ENCODE data around the gene MAP4K5.

Gene MAP4K5

GRCh38 chr14:50475460-50475859 lies 56.9 kb downstream of the MAP4K5 start:
- no peak for DNase-seq (ENCODE audit: low spot score)
- TF ChIP-seq CTCF (IDR thresholded peaks at IDR 0.05; ENCODE audit: extremely low read depth, missing control alignments), result no peak

GRCh38 chr14:50471838-50472465 lies 60.4 kb downstream of the MAP4K5 start:
- no peak for TF ChIP-seq CTCF (IDR thresholded peaks at IDR 0.05; ENCODE audit: extremely low read depth, missing control alignments)
- no peak for DNase-seq (ENCODE audit: low spot score)

- TF ChIP-seq CTCF (IDR thresholded peaks at IDR 0.05; ENCODE audit: extremely low read depth, missing control alignments), result no peak
- DNase-seq (ENCODE audit: low spot score), result no peak
Measured at GRCh38 chr14:50469982-50470381, 62.4 kb downstream of the MAP4K5 start.

GRCh38 chr14:50462111-50462510 lies 70.3 kb downstream of the MAP4K5 start:
- TF ChIP-seq CTCF (IDR thresholded peaks at IDR 0.05; ENCODE audit: extremely low read depth, missing control alignments), result no peak
- no peak for DNase-seq (ENCODE audit: low spot score)

- TF ChIP-seq CTCF (IDR thresholded peaks at IDR 0.05; ENCODE audit: extremely low read depth, missing control alignments), result no peak
- DNase-seq (ENCODE audit: low spot score), result no peak
Measured at GRCh38 chr14:50453869-50454268, 78.5 kb downstream of the MAP4K5 start.

- no peak for DNase-seq (ENCODE audit: low spot score)
- no peak for TF ChIP-seq CTCF (IDR thresholded peaks at IDR 0.05; ENCODE audit: extremely low read depth, missing control alignments)
Measured at GRCh38 chr14:50452979-50453705, 79.2 kb downstream of the MAP4K5 start.

GRCh38 chr14:50452296-50452695 lies 80.1 kb downstream of the MAP4K5 start:
- TF ChIP-seq CTCF (IDR thresholded peaks at IDR 0.05; ENCODE audit: extremely low read depth, missing control alignments), result no peak
- DNase-seq (ENCODE audit: low spot score), result no peak

Measured in GM20000 (cell line).